WTC11 (cell line): ENCODE measurements around the gene C12orf56. TPM values are rescaled to one million over a fixed set of nuclear protein-coding genes. Genes with fewer than 3 reads are reported as not detected.

Experiments
- CBFB ChIP-seq: sonication (generic); formaldehyde crosslinking; IDR thresholded peaks from 2 replicates; pipeline ENCODE4 v1.8.1; 2022; ENCODE audit warnings: mild to moderate bottlenecking, low read depth, missing genetic modification reagents
- CREB1 ChIP-seq: sonication (generic); formaldehyde crosslinking; IDR thresholded peaks from 2 replicates; pipeline ENCODE4 v1.8.0; 2023; ENCODE audit warnings: mild to moderate bottlenecking, missing genetic modification reagents
- CREM ChIP-seq: sonication (generic); formaldehyde crosslinking; IDR thresholded peaks from 2 replicates; pipeline ENCODE4 v1.8.1; 2022; ENCODE audit warnings: mild to moderate bottlenecking, missing genetic modification reagents, moderate library complexity
- E2F1 ChIP-seq: sonication (generic); formaldehyde crosslinking; IDR thresholded peaks from 2 replicates; pipeline ENCODE4 v1.8.0; 2022; ENCODE audit warnings: mild to moderate bottlenecking, missing genetic modification reagents
- E2F5 ChIP-seq: sonication (generic); formaldehyde crosslinking; IDR thresholded peaks from 2 replicates; pipeline ENCODE4 v1.8.1; 2022; ENCODE audit warnings: mild to moderate bottlenecking, moderate library complexity, missing genetic modification reagents
- EMX1 ChIP-seq: fragments of 250-450 bp; sonication (Bioruptor Pico); IDR thresholded peaks from 2 replicates; pipeline ENCODE4 v1.8.0; 2021; ENCODE audit warnings: mild to moderate bottlenecking
- GTF2I ChIP-seq: fragments of 250-450 bp; sonication (Bioruptor Pico); conservative IDR thresholded peaks from 2 replicates; pipeline ENCODE4 v1.4.0; 2021; ENCODE audit warnings: mild to moderate bottlenecking
- HMGA2 ChIP-seq: fragments of 250-450 bp; sonication (Bioruptor Pico); IDR thresholded peaks from 2 replicates; pipeline ENCODE4 v1.4.0; 2021; ENCODE audit warnings: mild to moderate bottlenecking, moderate library complexity
- JUN ChIP-seq: sonication (generic); formaldehyde crosslinking; IDR thresholded peaks from 2 replicates; pipeline ENCODE4 v1.8.0; 2023; ENCODE audit warnings: mild to moderate bottlenecking, missing genetic modification reagents
- MXD4 ChIP-seq: fragments of 250-450 bp; sonication (Bioruptor Pico); IDR thresholded peaks from 2 replicates; pipeline ENCODE4 v1.8.0; 2021; ENCODE audit warnings: mild to moderate bottlenecking, moderate library complexity, borderline replicate concordance
- MYBL2 ChIP-seq: sonication (generic); formaldehyde crosslinking; IDR thresholded peaks from 2 replicates; pipeline ENCODE4 v1.8.1; 2023; ENCODE audit warnings: mild to moderate bottlenecking, moderate library complexity, missing genetic modification reagents
- NR3C1 ChIP-seq: sonication (generic); formaldehyde crosslinking; conservative IDR thresholded peaks from 2 replicates; pipeline ENCODE4 v1.8.1; 2023; ENCODE audit warnings: low read depth, mild to moderate bottlenecking, missing genetic modification reagents
- PRDM15 ChIP-seq: sonication (generic); formaldehyde crosslinking; IDR thresholded peaks from 2 replicates; pipeline ENCODE4 v1.8.0; 2022; ENCODE audit warnings: missing genetic modification reagents
- USF2 ChIP-seq: sonication (generic); formaldehyde crosslinking; IDR thresholded peaks from 2 replicates; pipeline ENCODE4 v1.8.1; 2023; ENCODE audit warnings: mild to moderate bottlenecking, missing genetic modification reagents, moderate library complexity
- ZBTB21 ChIP-seq: sonication (generic); formaldehyde crosslinking; IDR thresholded peaks from 2 replicates; pipeline ENCODE4 v1.8.1; 2023; ENCODE audit warnings: mild to moderate bottlenecking, missing genetic modification reagents, borderline replicate concordance
- ZBTB43 ChIP-seq: sonication (generic); formaldehyde crosslinking; IDR thresholded peaks from 2 replicates; pipeline ENCODE4 v1.8.1; 2023; ENCODE audit warnings: mild to moderate bottlenecking, missing genetic modification reagents
- ZNF138 ChIP-seq: sonication (generic); formaldehyde crosslinking; conservative IDR thresholded peaks from 2 replicates; pipeline ENCODE4 v1.8.1; 2022; ENCODE audit warnings: mild to moderate bottlenecking, moderate library complexity, missing genetic modification reagents
- ZNF219 ChIP-seq: sonication (generic); formaldehyde crosslinking; IDR thresholded peaks from 2 replicates; pipeline ENCODE4 v1.8.0; 2023; ENCODE audit warnings: missing genetic modification reagents, mild to moderate bottlenecking, borderline replicate concordance
- ZNF232 ChIP-seq: sonication (generic); formaldehyde crosslinking; IDR thresholded peaks from 2 replicates; pipeline ENCODE4 v1.8.0; 2022; ENCODE audit warnings: mild to moderate bottlenecking, missing genetic modification reagents
- ZNF512 ChIP-seq: sonication (generic); formaldehyde crosslinking; IDR thresholded peaks from 2 replicates; pipeline ENCODE4 v1.8.1; 2022; ENCODE audit warnings: missing genetic modification reagents, borderline replicate concordance
- ZNF532 ChIP-seq: fragments of 250-450 bp; sonication (Bioruptor Pico); IDR thresholded peaks from 2 replicates; pipeline ENCODE4 v1.9.0; 2021; ENCODE audit warnings: mild to moderate bottlenecking, borderline replicate concordance
- total RNA-seq: library from RNA; stranded (reverse); gene quantifications from 3 replicates; pipeline ENCODE4 v1.2.3, GENCODE V29; 2021
- TF ChIP-seq, protein P1 (sequence below): sonication (generic); formaldehyde crosslinking; IDR thresholded peaks from 2 replicates; pipeline ENCODE4 v1.8.1; 2023; ENCODE audit warnings: mild to moderate bottlenecking, missing genetic modification reagents, moderate library complexity
- TF ChIP-seq, protein P2 (sequence below): sonication (generic); formaldehyde crosslinking; IDR thresholded peaks from 2 replicates; pipeline ENCODE4 v1.8.0; 2022; ENCODE audit warnings: mild to moderate bottlenecking, missing genetic modification reagents

C12orf56 gene
- total RNA-seq, 1 experiment from 2014 or later, result 2.5 TPM

DNA sequence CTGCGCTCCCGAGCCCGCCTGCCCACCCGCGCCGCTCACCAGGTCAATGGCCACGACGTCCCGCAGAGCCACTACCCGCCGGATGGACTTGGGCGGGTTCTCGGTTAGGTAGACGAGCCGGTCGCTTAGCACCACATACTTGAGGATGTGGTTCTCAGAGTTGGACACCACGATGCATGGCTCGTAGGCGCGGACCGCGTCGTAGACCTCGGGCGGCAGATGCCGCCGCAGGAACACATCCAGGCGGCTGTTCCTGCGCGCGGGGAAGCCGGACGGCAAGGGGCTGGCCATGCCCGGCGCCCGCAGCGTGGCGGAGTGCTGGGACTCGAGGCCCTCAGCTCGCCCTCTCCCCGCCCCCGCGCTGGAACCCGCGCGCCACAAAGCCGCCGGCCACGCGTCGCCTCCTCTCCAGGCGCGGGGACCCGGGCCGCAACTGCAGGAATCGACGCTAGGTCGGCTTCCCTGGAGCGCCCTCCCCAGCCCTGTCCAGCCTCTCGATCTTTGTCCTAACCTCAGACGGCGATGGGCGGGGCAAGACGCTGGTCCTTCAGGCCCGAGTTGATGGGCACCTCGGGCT lies at the start of gene C12orf56 (continued):
- TF ChIP-seq PRDM15 (CRISPR knock-in tag), result peak; percentile 49; the same call in 1 of the 2 replicates
- 0 out of 2 replicates have a peak, but pooled peaks have one; percentile 63 for TF ChIP-seq ZNF232 (CRISPR knock-in tag)
- no peak for TF ChIP-seq ZNF219 (CRISPR knock-in tag)
- TF ChIP-seq CREB1 (CRISPR knock-in tag), result no peak
- no peak for TF ChIP-seq EMX1 (CRISPR knock-in tag)
- TF ChIP-seq ZNF138 (CRISPR knock-in tag), result peak; percentile 90; the same call in 1 of the 2 replicates
- TF ChIP-seq GTF2I, result no peak
- peak; percentile 77 for TF ChIP-seq MYBL2 (CRISPR knock-in tag)
- TF ChIP-seq JUN (CRISPR knock-in tag), result peak; percentile 89; the same call in 1 of the 2 replicates
- no peak for TF ChIP-seq ZNF532 (CRISPR knock-in tag)
- 0 out of 2 replicates have a peak, but pooled peaks have one; percentile 72 for TF ChIP-seq NR3C1 (CRISPR knock-in tag)
- peak; percentile 58; the same call in 1 of the 2 replicates for TF ChIP-seq CREM (CRISPR knock-in tag)
- TF ChIP-seq, protein P1, sequence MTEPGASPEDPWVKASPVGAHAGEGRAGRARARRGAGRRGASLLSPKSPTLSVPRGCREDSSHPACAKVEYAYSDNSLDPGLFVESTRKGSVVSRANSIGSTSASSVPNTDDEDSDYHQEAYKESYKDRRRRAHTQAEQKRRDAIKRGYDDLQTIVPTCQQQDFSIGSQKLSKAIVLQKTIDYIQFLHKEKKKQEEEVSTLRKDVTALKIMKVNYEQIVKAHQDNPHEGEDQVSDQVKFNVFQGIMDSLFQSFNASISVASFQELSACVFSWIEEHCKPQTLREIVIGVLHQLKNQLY (CRISPR knock-in tag), result no peak
- peak; percentile 83; the same call in 1 of the 2 replicates for TF ChIP-seq ZBTB21 (CRISPR knock-in tag)
- TF ChIP-seq E2F1, result peak; percentile 78; the same call in 1 of the 2 replicates
- 0 out of 2 replicates have a peak, but pooled peaks have one; percentile 50 for TF ChIP-seq E2F5 (CRISPR knock-in tag)
- no peak for TF ChIP-seq HMGA2 (CRISPR knock-in tag)
- peak; percentile 20; the same call in 1 of the 2 replicates for TF ChIP-seq USF2 (CRISPR knock-in tag)
- no peak for TF ChIP-seq ZNF512 (CRISPR knock-in tag)
- TF ChIP-seq, protein P2, sequence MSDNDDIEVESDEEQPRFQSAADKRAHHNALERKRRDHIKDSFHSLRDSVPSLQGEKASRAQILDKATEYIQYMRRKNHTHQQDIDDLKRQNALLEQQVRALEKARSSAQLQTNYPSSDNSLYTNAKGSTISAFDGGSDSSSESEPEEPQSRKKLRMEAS, result peak; percentile 94
- no peak for TF ChIP-seq MXD4 (CRISPR knock-in tag)
- peak; percentile 54; the same call in 1 of the 2 replicates for TF ChIP-seq ZBTB43 (CRISPR knock-in tag)
- 0 out of 2 replicates have a peak, but pooled peaks have one; percentile 30 for TF ChIP-seq CBFB (CRISPR knock-in tag)
